HCEC 1CT (cell line): ENCODE measurements around the gene SH2D5.

Source experiments
- DNase-seq: peaks from one replicate; pipeline ENCODE4 v3.0.0-alpha.2; 2017

SH2D5 gene

GRCh38 chr1:20711285-20712214 is 21.0 kb downstream of the SH2D5 start:
- no peak for DNase-seq

- DNase-seq: no peak
Measured at GRCh38 chr1:20710469-20711284, 21.8 kb downstream of the SH2D5 start.

DNA sequence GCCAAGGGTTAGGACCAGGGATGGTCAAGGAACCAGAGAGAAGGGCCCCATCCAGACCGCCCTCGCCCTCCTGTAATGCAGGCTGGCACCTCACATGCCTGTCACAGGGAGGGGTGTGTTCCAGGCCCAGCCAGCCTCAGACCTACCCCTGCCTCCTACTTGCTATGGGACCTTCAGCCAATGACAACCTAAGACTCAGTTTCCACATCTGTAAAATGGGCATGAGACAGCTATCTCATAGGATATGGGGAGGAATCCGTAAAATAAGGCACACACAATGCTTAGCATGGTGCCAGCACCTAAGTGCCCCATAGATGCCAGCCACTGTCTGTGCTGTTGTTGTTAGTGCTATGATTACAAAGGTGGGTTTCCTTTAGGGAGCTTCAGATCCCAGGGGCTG is 22.6 kb downstream of the SH2D5 start:
- DNase-seq: no peak

DNA sequence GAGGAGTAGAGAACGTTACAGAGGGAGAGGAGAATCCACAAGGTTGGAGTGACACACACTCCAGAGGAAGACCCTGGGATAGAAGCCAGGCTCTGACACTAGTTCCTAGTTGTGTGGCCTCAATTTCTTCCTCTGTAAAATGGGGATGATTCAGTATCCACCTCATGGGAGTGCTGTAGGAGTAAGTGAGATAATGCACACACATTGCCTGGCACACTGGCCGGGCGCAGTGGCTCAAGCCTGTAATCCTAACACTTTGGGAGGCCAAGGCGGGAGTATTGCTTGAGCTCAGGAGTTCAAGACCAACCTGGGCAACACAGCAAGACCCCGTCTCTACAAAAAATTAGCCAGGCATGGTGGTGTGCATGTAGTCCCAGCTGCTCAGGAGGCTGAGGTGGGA is 23.6 kb downstream of the SH2D5 start:
- no peak for DNase-seq

DNA sequence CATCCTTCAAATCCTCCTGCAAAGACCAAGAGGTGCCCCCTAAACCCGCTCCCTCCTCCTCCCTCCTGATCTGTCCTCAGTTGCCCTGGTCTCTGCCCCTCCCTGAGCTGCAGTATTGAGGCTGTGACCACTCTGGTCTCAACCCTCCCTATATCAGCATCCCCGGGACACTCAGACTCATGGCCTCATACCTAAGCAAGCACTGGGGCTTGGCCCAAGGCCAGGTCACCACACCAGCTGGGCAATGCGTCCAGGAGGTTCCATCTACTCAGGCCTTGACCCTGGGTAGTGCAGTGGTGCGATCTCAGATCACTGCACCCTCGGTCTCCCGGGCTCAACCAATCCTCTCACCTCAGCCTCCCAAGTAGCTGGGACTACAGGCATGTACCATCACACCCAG is 24.4 kb downstream of the SH2D5 start:
- DNase-seq: no peak

DNA sequence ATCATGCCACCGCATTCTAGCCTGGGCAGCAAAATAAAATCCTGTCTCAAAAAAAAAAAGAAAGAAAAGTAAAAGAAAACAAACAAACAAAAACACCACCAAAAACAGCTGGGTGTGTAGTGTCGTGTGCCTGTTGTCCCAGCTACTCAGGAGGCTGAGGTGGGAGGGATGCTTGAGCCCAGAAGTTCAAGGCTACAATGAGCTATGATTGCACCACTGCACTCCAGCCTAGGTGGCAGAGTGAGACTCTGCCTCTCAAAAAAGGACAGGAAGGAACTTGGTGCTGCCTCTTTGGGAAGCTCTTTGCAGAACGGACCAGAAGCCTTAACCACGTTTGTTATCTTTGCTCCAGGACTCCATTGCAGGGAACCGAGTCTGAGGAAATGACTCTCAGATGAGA is 25.7 kb downstream of the SH2D5 start:
- DNase-seq: no peak

DNA sequence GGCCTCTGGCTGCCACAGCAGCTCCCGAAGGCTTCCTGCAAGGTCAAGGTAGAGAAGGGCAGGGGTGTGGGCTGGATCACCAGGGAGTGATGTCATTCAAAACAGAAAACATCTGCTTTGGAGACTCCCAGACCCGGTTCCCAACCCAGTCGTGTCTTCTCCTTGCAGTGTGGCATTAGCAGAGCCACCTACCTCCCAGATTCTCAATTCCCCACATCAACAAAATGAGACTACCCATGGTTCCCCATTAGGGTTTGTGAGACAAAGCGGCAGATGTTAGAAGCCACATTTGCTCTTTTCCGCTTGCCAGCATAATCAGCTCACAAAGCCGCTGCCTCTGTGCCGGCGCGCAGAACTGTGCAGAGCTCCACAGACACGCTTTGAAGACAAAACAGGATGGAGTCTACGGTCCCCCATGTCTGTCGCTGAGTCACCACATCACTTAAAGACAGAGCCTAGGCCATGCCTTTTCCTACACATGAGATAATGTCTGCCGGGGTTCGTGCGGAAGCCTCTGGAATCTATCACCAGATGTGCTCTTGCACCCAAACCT is 27.2 kb downstream of the SH2D5 start:
- no peak for DNase-seq

DNA sequence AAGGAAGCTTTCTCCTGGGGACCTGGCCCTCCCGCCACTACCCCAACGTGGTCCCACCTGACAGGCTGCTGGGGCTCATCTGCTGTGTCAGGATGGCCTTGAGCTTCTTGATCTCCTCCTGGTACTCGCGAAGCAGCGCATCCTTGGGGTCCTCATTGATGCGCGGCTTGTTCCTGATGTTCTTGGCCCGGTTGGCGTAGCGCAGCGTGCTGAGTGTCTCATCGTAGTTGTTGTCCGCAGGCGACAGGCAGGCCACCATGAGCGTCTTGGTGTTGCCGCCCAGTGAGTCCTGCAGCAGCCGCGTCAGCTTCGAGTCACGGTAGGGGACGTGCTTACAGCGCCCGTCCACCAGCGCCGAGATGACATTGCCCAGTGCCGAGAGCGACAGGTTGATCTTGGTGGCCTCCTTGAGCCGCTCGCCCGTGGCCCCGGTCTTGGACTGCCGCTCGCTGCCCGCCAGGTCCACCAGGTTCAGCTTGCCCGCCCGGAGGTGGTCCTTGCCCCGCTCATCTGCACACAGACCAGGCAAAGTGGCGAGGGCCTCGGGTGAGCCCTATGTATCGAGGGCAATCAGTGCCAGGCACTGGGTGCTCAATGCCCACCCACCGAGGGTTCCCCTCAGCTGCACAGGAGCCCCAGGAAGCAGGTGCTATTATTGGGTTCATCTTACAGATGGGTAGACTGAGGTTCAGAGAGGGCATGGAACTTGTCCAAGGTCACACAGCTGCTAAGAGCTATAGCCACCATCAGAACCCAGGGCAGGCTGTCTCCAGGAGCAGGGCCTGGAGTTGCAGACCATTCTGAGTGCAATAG is 27.9 kb downstream of the SH2D5 start:
- no peak for DNase-seq

GRCh38 chr1:20703124-20703756 is 29.3 kb downstream of the SH2D5 start:
- DNase-seq: no peak

DNA sequence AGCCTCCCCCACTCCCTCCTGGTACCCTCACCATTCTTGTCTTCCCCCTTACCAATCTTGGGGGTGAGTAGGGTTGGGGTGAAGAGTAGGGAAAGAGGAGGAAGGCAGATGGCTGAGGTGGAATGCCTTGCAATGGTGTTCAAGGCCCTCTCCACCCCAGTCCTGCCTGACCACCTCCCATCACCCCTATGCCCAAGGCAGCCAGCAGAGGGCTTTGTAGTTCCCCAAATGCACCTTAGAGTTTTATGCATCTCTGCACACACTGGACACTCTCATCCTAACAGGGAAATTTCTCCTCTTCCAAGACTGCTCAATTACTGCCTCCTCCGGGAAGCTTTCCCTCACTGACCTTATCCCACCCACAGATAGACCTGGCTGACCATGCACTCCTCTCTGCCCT is 30.1 kb downstream of the SH2D5 start:
- DNase-seq: peak; percentile 23

- DNase-seq: no peak
Measured at GRCh38 chr1:20701847-20702246, 30.7 kb downstream of the SH2D5 start.

GRCh38 chr1:20701446-20701845 is 31.1 kb downstream of the SH2D5 start:
- no peak for DNase-seq

DNA sequence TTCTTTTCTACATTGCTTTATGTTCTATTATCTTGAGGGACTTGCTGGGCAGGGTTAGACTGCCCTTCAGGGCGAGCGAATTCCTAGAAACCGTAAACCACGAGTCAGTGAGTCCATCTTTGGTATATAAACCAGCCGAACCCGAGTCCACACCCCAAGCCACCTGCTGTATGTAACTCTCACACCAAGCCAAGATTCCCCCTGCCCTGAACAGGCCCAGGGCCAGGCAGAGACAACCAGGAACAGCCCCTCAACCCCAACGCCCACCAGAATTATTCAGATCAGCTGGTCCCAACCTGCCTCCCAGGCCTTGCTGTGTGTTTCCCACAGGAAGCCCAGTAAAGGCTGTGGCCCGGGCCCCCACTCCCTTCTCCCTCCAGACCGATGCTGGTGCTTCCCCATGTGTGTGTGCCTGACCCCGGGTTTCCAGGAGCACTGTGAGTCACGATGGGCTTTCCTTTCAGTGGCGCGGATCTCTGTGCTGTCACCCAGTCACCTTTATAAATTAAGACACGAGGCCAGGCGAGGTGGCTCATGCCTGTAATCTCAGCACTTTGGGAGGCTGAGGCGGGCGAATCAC is 31.8 kb downstream of the SH2D5 start:
- no peak for DNase-seq

- no peak for DNase-seq
Measured at GRCh38 chr1:20699558-20699957, 32.9 kb downstream of the SH2D5 start.

DNA sequence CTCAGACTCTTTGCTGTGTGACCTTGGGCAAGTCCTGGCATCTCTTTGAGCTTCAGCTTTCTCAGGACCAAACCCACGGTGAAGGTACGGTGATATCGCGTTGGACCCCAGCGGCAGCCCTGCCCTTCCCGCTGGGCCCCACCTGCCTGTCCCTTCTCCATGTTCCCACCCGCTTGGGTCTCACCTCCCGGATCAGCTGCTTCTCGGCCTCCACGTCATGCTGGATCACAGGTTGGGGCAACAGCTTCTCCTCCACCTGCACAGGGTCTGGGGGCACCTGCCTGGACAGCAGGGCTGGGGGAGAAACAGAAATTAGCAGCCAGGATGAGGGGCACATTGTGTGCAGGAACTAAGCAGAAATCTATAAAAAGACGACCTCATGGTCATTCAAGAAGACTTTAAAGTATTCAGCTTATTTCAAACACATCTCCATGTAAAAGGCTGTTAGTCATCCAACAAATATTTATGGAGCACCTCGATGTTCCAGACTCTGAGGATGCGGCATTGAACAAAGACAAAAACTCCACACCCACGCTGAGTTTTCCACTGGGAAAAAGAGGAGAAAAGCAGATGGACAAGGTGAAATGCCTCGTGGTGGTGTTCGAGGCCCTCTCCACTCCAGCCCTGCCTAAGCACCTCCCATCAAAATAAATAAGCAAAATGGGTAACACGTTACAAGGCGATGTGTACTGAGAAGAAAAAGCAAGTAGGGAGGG is 34.1 kb downstream of the SH2D5 start:
- DNase-seq: peak; percentile 71

DNA sequence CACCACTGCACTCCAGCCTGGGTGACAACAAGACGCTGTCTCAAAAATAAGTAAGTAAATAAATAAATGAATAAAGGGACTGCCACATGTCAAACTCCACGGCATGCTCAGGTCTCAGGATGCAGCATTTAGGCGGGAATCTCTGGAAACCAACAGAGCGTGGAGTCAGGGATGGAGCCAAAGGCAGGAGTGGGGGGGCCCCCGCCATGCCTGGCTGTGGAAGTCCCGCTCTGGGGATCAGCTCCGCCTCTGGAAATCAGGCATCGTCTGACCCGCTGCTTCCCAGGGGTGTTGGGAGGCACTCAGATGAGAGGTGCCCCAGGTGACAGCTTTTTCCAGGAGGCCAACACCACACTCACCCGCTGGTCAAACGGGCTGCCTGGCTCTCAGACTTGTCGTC is 34.9 kb downstream of the SH2D5 start:
- DNase-seq: no peak

GRCh38 chr1:20696397-20697333 is 35.8 kb downstream of the SH2D5 start:
- DNase-seq: peak; percentile 97

GRCh38 chr1:20695515-20695914 is 37.0 kb downstream of the SH2D5 start:
- no peak for DNase-seq

- DNase-seq: no peak
Measured at GRCh38 chr1:20693623-20694022, 38.9 kb downstream of the SH2D5 start.

GRCh38 chr1:20691872-20692271 is 40.6 kb downstream of the SH2D5 start:
- DNase-seq: no peak
